ES-I3 (cell line): Measurements from ENCODE around the gene ANO3.
"Not testable (repeated sequence)": the region's sequence is repeated elsewhere in the genome, so short reads cannot be mapped to it uniquely, and the experiment has no call there.

Experiments used
- H3K36me3 ChIP-seq: 2 replicates; pipeline ENCODE4 v1.6.1; 2013; ENCODE audit warnings: mild to moderate bottlenecking, low read length, control low read depth, moderate library complexity; ENCODE audit not compliant: insufficient read depth
- H3K4me1 ChIP-seq: 2 replicates; pipeline ENCODE4 v1.6.1; 2013; ENCODE audit warnings: mild to moderate bottlenecking, control low read depth, low read length; ENCODE audit not compliant: insufficient read depth
- H3K9ac ChIP-seq: 2 replicates; pipeline ENCODE4 v1.6.1; 2013; ENCODE audit warnings: low read depth, mild to moderate bottlenecking, low read length, moderate library complexity
- H3K9me3 ChIP-seq: 2 replicates; pipeline ENCODE4 v1.6.1; 2013; ENCODE audit warnings: mild to moderate bottlenecking, low read length, moderate library complexity; ENCODE audit not compliant: control insufficient read depth, insufficient read depth

ANO3 gene

DNA sequence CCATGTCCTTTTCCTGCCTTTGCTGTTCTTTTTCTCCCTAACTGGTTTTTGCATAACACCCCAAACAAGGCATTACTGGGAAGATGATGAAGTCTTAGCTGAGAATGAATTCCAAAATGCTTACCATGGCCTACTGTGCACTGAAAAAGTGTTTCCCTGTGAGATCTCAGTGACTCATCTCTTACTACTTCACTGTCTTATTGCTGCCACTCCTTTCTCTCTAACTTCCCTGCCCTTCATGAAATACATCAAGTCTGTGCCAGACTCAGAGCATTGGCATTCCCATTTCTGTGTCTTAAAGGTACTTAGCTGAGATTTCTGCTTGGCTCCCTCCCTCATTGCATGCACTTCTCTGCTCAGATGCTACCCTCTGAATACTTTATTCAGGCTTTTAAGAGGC, 289.2 kb downstream of the ANO3 start:
- Histone ChIP-seq H3K4me1 (peaks cover 8% of the 10 kb centered on the region), H3K9me3 (no peaks in the 10 kb centered on the region), H3K9ac (no peak overlapping the region), H3K36me3 (no peaks in the 10 kb centered on the region)

DNA sequence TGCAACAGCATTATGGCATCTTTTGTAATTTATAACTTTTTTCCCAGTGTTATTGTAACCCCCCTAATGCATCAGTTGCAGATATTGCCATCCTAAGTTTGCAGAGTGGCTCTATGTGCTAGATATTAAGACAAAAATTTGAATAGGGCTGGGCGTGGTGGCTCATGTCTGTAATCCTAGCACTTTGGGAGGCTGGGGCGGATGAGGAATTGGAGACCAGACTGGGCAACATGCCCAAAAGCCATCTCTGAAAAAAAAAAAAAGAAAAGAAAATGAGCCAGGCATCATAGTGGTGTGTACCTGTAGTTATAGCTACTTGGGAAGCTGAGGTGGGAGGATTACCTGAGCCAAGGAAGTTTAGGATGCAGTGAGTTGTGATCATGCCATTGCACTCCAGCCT, 290.3 kb downstream of the ANO3 start:
- peaks cover 8% of the 10 kb centered on the region for H3K4me1 ChIP-seq

GRCh38 chr11:26623076-26623659, 291.2 kb downstream of the ANO3 start:
- Histone ChIP-seq H3K9me3 (no peaks in the 10 kb centered on the region), H3K9ac (no peak overlapping the region), H3K36me3 (no peaks in the 10 kb centered on the region), H3K4me1 (peaks cover 7% of the 10 kb centered on the region)

More for the DNA sequence above, 290.3 kb downstream of the ANO3 start:
- Histone ChIP-seq H3K36me3 (no peaks in the 10 kb centered on the region), H3K9ac (no peak overlapping the region), H3K9me3 (no peaks in the 10 kb centered on the region)

DNA sequence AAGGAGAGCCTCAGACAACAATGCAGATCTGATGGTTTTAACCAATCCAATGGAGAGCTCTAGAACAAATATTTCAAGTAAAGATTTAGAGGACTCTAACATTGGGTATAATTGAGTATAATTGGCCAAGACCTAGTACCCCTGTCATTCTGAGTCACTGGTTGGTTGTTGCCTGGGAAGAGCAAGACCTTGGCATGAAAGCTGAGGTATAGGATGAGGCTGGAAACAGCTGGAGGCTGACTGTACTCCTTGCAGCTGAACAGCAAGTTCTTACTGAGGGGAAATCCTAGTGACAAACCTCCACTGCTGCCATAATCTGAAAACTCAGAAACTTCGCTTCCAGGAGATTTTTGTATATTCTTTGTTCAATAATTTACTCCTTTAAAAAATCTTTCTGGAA, 294.4 kb downstream of the ANO3 start:
- Histone ChIP-seq H3K9ac (no peak overlapping the region), H3K9me3 (no peaks in the 10 kb centered on the region), H3K4me1 (no peaks in the 10 kb centered on the region), H3K36me3 (no peaks in the 10 kb centered on the region)

GRCh38 chr11:26632691-26633159, 300.8 kb downstream of the ANO3 start:
- no peaks in the 10 kb centered on the region for H3K9me3 ChIP-seq
- H3K4me1 ChIP-seq: no peaks in the 10 kb centered on the region
- H3K9ac ChIP-seq: no peak overlapping the region
- H3K36me3 ChIP-seq: no peaks in the 10 kb centered on the region

DNA sequence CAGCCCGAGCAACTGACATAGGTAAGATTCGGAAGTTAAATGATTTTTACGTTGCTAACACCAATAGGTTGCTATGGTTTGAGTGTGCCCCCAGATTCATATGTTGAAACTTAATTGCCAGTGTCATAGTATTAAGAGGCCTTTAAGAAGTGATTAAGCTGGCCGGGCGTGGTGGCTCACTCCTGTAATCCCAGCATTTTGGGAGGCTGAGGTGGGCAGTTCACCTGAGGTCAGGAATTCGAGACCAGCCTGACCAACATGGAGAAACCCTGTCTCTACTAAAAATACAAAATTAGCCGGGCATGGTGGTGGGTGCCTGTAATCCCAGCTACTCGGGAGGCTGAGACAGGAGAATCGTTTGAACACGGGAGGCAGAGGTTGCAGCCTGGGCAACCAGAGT, 311.4 kb downstream of the ANO3 start:
- H3K36me3 ChIP-seq, H3K9me3 ChIP-seq, H3K9ac ChIP-seq, H3K4me1 ChIP-seq: not testable (repeated sequence)

DNA sequence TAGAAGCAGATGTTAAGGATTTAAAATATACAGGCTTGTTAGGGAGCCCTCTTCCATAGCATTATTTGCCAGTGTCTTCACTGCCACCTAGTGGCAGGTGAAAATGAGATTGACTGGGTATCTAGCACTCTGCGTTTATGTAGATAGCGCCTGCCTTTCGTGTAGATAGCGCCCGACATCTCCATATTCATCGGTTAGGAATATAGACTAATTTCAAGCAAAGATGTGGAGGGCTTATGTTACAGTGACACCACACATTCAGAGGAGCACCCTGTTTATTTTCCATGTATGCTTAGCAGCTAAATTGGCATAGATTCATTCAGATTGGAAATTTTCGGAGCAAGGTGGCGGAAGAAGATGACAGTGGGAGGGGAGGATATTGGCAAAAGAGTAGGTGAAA, 318.0 kb downstream of the ANO3 start:
- H3K9ac ChIP-seq: no peak overlapping the region
- H3K36me3 ChIP-seq: no peaks in the 10 kb centered on the region
- no peaks in the 10 kb centered on the region for H3K4me1 ChIP-seq
- H3K9me3 ChIP-seq: no peaks in the 10 kb centered on the region

DNA sequence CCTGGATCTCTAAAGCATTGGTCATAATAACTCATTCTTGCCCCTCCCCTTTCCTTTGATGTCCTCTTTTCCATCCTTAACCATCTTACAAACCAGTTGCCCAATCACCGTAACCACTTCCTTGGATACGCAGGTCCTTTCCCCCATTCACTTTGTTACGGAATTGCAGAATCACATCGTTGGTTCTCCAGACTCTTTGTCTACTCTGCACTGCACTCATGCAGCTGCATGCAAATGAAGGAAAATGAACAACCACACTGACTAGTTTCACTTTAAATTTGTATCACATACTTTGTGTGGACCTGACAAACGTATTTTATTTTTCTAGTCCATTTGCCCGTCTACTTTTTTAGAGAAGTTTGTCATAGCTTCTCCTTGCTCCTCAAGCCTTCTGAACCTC, 320.0 kb downstream of the ANO3 start:
- Histone ChIP-seq H3K36me3 (no peaks in the 10 kb centered on the region), H3K4me1 (no peaks in the 10 kb centered on the region), H3K9me3 (no peaks in the 10 kb centered on the region), H3K9ac (no peak overlapping the region)

GRCh38 chr11:26655287-26655686, 323.4 kb downstream of the ANO3 start:
- Histone ChIP-seq H3K9ac (no peak overlapping the region), H3K4me1 (no peaks in the 10 kb centered on the region), H3K36me3 (no peaks in the 10 kb centered on the region), H3K9me3 (no peaks in the 10 kb centered on the region)

DNA sequence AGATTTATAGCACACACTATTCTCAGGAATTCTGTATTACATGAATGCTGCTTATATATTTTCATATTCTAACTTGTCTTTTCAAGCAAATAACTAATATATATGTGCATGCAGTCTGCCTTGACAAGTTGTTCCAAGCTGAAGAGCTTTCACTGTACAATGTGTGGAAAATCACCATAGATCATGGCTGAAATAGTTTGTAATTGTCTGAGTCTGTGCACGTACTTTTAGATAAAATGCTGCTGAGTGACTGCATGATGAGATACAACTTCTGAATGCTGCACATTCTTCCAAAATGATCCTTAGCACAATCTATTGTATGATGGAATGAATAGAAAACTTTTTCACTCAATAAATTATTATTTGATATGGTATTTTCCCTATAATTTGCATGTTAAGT, 331.0 kb downstream of the ANO3 start:
- Histone ChIP-seq H3K4me1 (no peaks in the 10 kb centered on the region), H3K9me3 (no peaks in the 10 kb centered on the region), H3K36me3 (no peaks in the 10 kb centered on the region), H3K9ac (no peak overlapping the region)

- Histone ChIP-seq H3K4me1 (no peaks in the 10 kb centered on the region), H3K9me3 (no peaks in the 10 kb centered on the region), H3K36me3 (no peaks in the 10 kb centered on the region), H3K9ac (no peak overlapping the region)
These were observed 333.1 kb downstream of the ANO3 start for GRCh38 chr11:26665036-26665435.

GRCh38 chr11:26665946-26666345, 334.0 kb downstream of the ANO3 start:
- H3K9ac ChIP-seq: no peak overlapping the region
- H3K36me3 ChIP-seq: no peaks in the 10 kb centered on the region; the same call in 1 of the 2 replicates
- H3K9me3 ChIP-seq: no peaks in the 10 kb centered on the region
- H3K4me1 ChIP-seq: no peaks in the 10 kb centered on the region

DNA sequence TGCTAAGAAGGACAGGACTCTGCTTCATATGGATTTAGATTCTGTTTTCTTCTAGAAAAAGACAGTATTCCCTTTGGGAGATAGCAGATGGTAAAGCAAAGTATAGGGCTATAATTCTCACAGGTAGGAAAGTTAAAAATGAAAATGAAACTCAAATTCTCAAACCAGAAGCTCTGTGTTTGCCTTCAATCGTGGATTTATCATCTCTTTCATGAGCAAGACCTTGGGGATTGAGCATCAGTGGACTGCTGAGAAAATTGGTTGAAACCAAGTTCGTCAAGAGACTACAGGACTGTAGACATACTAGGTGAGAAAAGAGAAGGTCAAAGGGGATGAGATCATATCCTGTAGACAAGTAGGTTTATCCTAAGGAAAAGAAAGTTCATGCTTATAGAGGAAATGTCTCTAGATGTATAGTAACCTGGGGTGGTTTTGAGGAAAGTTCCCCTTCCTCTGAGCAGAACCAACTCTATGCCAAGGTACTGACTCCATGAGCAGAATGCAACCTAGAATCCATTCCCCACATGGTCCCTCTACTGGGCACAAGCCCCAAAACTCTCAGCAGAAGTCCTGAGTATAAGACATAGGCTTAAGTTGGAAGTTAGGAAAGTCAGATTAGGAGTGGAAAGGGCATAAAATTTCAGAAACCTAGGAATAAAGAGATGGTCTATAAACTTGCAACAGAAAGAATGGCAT, 343.5 kb downstream of the ANO3 start:
- Histone ChIP-seq H3K9me3 (no peaks in the 10 kb centered on the region), H3K9ac (no peak overlapping the region), H3K36me3 (no peaks in the 10 kb centered on the region), H3K4me1 (no peaks in the 10 kb centered on the region)

GRCh38 chr11:26676641-26677040, 344.7 kb downstream of the ANO3 start:
- no peaks in the 10 kb centered on the region for H3K9me3 ChIP-seq
- H3K9ac ChIP-seq: no peak overlapping the region
- no peaks in the 10 kb centered on the region for H3K4me1 ChIP-seq
- H3K36me3 ChIP-seq: no peaks in the 10 kb centered on the region

DNA sequence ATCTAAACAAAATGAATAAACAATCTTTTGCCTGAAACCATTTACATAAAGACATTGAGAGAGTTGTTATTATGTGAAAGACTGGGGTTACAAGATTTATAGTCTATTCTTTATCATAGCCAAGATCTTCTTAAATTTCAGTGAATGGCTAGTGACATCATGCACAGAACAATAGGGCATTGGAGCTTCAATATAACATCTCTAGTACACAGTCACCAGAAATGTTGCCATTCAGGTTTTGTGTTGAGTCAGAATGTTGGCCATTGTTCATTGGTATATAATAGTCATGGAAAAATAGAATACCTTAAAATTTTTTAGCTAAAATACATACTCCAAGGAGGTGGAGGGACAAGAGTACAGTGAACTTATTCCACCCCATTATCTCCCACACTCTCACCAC, 345.6 kb downstream of the ANO3 start:
- H3K9ac ChIP-seq: no peak overlapping the region
- no peaks in the 10 kb centered on the region for H3K4me1 ChIP-seq
- H3K36me3 ChIP-seq: no peaks in the 10 kb centered on the region
- no peaks in the 10 kb centered on the region for H3K9me3 ChIP-seq
